Neural cell (in vitro differentiated cells): Measurements from ENCODE around the gene KRTAP1-3.

Experiments used
- CTCF ChIP-seq: fragments of 450-650 bp; IDR thresholded peaks from 2 replicates; pipeline ENCODE4 v1.5.1; 2014; ENCODE audit warnings: antibody characterized with exemption, mild to moderate bottlenecking, moderate library complexity; ENCODE audit not compliant: poor library complexity, severe bottlenecking
- EP300 ChIP-seq: fragments of 450-650 bp; conservative IDR thresholded peaks from 2 replicates; pipeline ENCODE4 v1.6.1; 2014; ENCODE audit warnings: antibody characterized with exemption, mild to moderate bottlenecking, moderate library complexity; ENCODE audit not compliant: poor library complexity, severe bottlenecking
- EZH2 ChIP-seq: fragments of 200-600, 300-800 bp; shearing (Covaris generic), sonication (generic); IDR thresholded peaks from 2 replicates; pipeline ENCODE4 v1.6.1; 2014; ENCODE audit warnings: antibody characterized with exemption, low read length, borderline replicate concordance, mild to moderate bottlenecking; ENCODE audit not compliant: insufficient read depth, poor library complexity, severe bottlenecking
- MXI1 ChIP-seq: fragments of 450-650 bp; conservative IDR thresholded peaks from 2 replicates; pipeline ENCODE4 v1.6.1; 2014; ENCODE audit warnings: antibody characterized with exemption, mild to moderate bottlenecking; ENCODE audit not compliant: poor library complexity, severe bottlenecking
- POLR2AphosphoS5 ChIP-seq: IDR thresholded peaks from 2 replicates; pipeline ENCODE4 v1.6.1; 2012
- RAD21 ChIP-seq: fragments of 450-650 bp; conservative IDR thresholded peaks from 2 replicates; pipeline ENCODE4 v1.6.1; 2014; ENCODE audit warnings: antibody characterized with exemption, mild to moderate bottlenecking, moderate library complexity
- REST ChIP-seq: IDR thresholded peaks from 2 replicates; pipeline ENCODE4 v1.6.1; 2012; ENCODE audit warnings: borderline replicate concordance

- TF ChIP-seq EZH2, result no peak
- no peak for TF ChIP-seq CTCF
- TF ChIP-seq RAD21, result no peak
- no peak for TF ChIP-seq REST
- TF ChIP-seq EP300, result no peak
- TF ChIP-seq POLR2AphosphoS5, result no peak
- TF ChIP-seq MXI1, result no peak
Observed at GRCh38 chr17:41065829-41066624, 31.4 kb upstream of the KRTAP1-3 start, which contains the start of gene KRTAP2-4.
